GM18873 (cell line): ENCODE measurements around the gene ADGRG6.
"Not testable (repeated sequence)": the region's sequence is repeated elsewhere in the genome, so short reads cannot be mapped to it uniquely, and the experiment has no call there.

Source experiments
- ATAC-seq: cut with Tn5 transposase; IDR thresholded peaks from one replicate; pipeline ENCODE4 v1.9.1; 2021; ENCODE audit warnings: mild to moderate bottlenecking, moderate library complexity, moderate number of reproducible peaks; ENCODE audit not compliant: unreplicated experiment, low FRiP score

The ADGRG6 gene

GRCh38 chr6:142400495-142400894, 98.7 kb downstream of the ADGRG6 start:
- no peak for ATAC-seq

DNA sequence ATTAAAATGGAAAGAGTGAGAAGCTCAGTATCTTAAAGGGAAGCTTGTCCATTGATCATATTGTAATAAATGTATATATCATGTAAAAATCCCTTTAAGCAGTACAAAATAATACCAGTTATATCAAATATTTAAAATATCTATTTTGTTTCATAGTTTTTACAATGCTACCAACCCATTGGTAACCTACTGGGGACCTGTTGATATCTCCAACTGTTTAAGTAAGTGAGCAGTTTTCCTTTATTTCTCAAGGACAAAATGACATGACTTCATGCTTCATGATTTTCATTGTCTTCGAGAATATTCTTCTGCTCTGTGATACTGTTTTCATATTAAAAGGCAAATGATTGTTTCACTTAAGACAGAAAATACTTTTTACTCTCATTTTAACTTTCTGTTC, 100.0 kb downstream of the ADGRG6 start:
- ATAC-seq, result no peak

DNA sequence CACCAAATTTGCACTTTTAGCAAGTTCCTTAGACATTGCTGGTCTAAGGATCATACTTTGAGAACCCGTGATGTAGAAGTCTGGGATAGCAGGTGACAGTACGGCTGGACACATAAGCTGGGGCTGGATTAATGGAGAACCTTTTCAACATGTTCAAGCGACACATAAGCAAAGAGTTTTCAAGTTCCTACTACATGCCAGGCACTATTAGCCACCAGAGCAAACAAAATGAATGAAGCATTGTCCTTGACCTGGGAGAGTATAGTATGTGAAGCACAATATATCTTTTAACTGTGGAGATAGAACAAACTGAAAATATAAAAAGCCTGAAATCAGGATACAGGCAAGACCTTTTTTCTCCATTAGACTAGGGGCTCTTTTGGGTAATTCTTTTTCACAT, 102.9 kb downstream of the ADGRG6 start:
- ATAC-seq, result no peak

DNA sequence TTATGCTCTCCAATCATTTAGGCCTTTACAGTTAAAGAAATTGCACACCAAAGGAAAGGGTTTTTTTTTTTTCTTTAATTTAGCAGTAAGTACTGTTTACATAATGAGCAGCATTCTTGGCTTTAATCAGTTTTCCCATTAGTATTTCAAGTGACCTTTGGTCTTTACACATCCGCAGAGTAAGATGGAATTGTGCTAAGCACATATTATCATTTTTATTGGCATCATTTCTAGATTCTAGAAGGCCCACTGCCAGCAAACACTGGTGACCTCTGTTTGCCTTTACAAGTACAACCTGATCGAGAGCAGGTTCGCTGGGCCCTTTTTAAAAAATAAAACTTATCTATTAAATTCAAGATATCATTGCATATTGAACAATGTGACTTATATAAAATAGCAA, 104.3 kb downstream of the ADGRG6 start:
- ATAC-seq, result no peak

DNA sequence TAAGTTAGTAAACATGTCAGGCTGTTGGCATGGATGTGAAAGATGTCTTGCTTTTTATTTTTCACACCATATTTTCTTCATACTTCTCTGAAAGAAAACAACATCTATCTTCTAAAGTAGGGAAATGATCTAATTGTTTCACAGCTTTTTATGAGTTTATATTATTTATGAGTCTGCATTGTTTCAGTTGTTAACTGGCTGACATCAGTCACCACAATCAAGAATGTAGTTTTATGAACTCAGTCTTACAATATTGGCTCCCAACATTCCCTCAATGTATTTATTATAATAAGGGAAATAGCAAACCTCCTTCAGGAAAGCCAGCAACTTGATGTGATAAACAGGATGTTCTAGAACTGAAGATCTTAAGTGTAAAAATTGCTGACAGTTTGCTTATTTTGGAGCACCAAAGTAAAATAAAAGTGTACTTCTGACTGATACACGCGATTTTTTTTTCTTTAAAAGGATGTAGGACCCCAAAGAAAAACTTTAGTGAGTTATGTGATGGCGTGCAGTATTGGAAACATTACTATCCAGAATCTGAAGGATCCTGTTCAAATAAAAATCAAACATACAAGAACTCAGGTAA, 106.0 kb downstream of the ADGRG6 start:
- ATAC-seq, result no peak

- no peak for ATAC-seq
These were observed 106.6 kb downstream of the ADGRG6 start for GRCh38 chr6:142408409-142408808.

DNA sequence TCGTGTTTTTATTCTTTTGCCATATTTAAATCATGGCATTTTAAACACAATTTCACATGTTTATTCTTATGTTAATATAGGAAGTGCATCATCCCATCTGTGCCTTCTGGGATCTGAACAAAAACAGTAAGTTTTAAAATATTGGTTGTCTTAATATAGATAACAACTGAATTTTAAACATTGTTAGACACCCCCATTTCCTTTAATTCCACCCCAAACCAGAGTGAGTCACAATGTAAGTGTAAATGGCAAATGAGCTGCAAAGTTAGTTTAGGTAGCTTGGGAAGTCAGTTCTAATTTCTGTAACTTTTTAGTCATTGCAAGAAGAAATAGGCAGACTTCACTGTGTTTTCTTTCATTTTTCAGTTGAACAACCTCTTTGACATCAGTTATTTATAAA, 108.0 kb downstream of the ADGRG6 start:
- no peak for ATAC-seq

- ATAC-seq, result no peak
These were observed 109.3 kb downstream of the ADGRG6 start for GRCh38 chr6:142411145-142411544.

DNA sequence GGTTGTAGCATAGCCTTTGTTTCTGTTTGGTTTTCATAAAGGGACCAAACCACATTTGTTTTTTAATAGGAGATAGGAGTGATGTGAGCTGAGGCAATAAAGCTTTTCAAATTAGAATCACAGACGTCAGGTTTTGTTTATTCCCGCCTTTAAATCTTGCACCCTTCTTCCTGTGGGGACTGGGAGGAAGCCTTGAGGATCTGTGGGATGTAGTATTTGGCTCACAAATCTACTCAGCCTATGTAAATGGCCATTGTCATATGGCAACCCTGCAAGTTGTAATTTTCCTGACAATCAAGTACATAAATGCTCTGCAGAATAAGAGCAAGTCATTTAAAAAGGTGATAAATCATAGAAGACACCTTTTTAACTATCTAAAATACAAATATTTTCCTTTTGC, 110.4 kb downstream of the ADGRG6 start:
- no peak for ATAC-seq

- no peak for ATAC-seq
These were observed 110.9 kb downstream of the ADGRG6 start for GRCh38 chr6:142412658-142413057.

GRCh38 chr6:142413111-142413510, 111.3 kb downstream of the ADGRG6 start:
- ATAC-seq, result no peak

DNA sequence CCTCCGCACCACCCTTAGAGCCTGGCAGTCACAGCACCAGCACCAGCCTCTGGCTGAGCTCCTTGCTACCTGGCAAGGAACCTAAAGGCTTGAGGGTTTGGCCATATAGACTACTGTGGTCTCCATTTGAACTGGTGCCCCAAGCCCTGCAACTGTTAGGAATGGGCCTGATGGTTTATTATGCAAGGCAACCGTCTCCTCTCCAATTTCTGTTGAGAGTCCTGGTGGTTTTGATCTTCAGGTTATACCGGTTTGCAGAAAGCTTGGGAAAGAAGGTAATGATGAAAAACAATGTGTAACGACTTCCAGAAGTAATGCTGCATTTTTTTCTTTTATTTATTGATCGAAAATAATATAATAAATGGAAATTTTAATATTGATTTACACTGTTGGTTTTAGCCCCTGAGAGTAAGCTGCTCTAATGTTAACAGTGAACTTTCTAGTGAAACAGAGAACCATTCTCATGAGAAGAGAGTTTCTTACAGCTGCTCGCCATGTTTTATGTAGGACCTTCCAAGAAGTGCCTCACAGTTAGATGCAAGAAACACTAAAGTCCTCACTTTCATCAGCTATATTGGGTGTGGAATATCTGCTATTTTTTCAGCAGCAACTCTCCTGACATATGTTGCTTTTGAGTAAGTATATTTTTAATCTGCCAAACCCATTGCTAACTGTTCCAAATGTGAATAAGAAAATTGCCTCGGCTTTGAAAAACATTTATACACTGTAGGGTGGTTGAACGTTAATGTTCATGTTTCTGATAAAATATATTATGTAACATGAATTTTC, 112.8 kb downstream of the ADGRG6 start:
- no peak for ATAC-seq

GRCh38 chr6:142416179-142416578, 114.4 kb downstream of the ADGRG6 start:
- ATAC-seq, result no peak

DNA sequence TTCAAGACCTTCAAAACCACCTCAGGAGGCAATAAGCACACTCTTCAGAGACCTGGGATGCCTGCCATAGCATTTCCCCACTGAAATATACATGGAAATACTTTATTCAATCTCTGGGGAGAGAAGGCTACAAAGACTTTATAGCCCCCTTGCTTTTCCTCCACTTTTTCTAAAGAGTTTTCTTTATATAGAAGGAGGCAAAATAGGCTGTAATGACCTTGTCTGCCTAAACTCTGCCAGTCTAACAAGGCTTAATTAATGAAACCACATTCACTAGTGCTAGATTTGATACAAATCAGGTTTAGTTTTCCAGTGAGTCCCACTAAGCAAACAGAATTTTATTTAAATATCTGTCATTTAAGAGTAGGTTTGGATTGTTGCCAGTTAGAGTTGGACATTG, 114.9 kb downstream of the ADGRG6 start:
- no peak for ATAC-seq

DNA sequence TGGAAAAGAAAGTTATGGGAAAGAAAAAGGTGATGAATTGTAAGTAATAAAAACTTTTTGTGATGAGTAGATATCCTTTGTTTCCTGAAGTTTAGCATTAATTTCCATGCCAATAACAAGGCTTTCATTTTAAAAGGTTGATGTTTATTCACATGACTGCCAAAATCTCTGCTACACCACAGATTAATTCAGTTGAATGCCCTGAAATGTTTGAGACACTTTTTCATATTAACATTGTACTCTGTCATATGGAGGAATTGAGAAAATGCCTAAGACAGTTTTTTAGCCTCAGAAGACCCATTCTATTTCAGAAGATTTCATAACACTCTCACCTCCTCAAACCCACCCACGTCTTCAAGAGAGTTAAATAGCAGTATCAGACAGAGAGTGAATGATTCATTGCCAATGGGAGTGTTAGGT, 115.5 kb downstream of the ADGRG6 start:
- ATAC-seq, result no peak

GRCh38 chr6:142419071-142419470, 117.3 kb downstream of the ADGRG6 start:
- no peak for ATAC-seq

GRCh38 chr6:142420802-142421201, 119.0 kb downstream of the ADGRG6 start:
- no peak for ATAC-seq

DNA sequence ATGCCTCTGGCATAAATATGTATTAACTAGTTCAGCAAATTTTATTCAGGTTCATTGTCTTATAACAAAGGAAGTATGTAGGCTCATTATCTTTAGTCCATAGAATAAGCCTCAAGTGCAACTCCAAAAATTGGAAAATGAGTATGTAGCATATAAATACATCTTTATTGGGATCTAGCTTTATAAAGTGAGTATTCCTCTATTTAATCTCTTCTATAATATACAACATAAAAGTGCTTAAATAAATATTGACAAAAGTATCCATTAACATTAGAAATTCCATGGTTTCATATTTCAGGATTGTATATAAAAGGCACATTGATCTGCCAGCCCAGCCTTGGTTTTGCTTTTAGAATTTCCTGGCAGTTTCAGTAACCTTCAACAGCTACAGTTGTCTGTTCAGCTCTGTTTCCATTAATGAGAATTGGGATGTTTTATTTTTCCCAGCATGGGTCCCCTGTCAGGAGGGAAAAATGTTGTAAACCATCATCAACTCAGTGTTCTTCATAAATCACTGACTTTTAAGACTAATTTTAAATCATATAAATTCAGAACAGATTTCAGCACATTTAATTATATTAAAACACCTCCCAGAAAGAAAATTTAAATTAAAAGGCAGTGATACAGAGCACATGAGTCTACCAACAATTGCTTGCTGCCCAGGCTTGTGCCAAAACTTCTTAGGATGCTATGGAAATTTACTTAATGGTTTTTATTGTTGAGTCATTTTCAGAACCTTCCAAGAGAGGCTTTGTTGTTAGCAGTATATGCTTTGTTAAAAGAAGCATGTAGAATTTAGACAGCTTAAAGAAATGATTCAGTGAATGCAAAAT, 119.7 kb downstream of the ADGRG6 start:
- no peak for ATAC-seq

GRCh38 chr6:142426444-142427132, 124.8 kb downstream of the ADGRG6 start:
- not testable (repeated sequence) for ATAC-seq

- not testable (repeated sequence) for ATAC-seq
These were observed 126.7 kb downstream of the ADGRG6 start for GRCh38 chr6:142428468-142428867.

DNA sequence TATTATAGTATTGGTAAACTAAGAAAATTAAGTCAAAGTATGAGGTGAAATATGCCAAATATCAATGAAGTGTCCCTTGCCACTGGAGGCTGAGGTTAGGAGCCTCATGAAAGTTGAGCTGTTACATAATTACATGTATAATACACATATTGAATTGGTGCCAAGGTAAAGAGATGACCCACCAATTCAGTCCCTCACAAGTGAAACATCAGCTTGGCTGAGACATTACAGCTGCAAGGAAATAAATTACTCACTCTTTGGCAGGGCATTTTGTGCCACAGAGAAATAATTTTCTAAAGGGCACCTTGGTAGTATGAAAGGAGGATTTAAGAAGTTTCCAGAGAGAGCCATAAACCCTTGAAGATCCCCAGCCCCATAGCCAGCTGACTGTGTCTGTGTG, 127.4 kb downstream of the ADGRG6 start:
- no peak for ATAC-seq
